Endodermal cell (in vitro differentiated cells): Measurements from ENCODE around the gene NPAS1. TPM values are rescaled to one million over a fixed set of nuclear protein-coding genes. Genes with fewer than 3 reads are reported as not detected.

Source experiments
- DNase-seq: peaks from one replicate; pipeline ENCODE4 v3.0.0-alpha.2; 2017
- H3K27ac ChIP-seq: 2 replicates; pipeline ENCODE4 v1.5.1; 2013; ENCODE audit warnings: mild to moderate bottlenecking, low read depth, low read length, moderate library complexity
- H3K27me3 ChIP-seq: 2 replicates; pipeline ENCODE4 v1.6.1; 2013; ENCODE audit warnings: mild to moderate bottlenecking, low read length, moderate library complexity; ENCODE audit not compliant: insufficient read depth, control insufficient read depth, poor library complexity, severe bottlenecking
- H3K36me3 ChIP-seq: 2 replicates; pipeline ENCODE4 v1.7.0; 2013; ENCODE audit warnings: mild to moderate bottlenecking, low read length, moderate library complexity; ENCODE audit not compliant: control insufficient read depth, insufficient read depth
- H3K4me1 ChIP-seq: one replicate; pipeline ENCODE4 v1.7.0; 2013; ENCODE audit warnings: low read length; ENCODE audit not compliant: control insufficient read depth, insufficient read depth
- H3K4me3 ChIP-seq: 2 replicates; pipeline ENCODE4 v1.5.1; 2013; ENCODE audit warnings: mild to moderate bottlenecking, low read length, moderate library complexity
- H3K9ac ChIP-seq: 2 replicates; pipeline ENCODE4 v1.6.1; 2013; ENCODE audit warnings: mild to moderate bottlenecking, low read length, moderate library complexity; ENCODE audit not compliant: poor library complexity, severe bottlenecking; ENCODE audit errors: extremely low read depth
- H3K9me3 ChIP-seq: 2 replicates; pipeline ENCODE4 v1.6.1; 2013; ENCODE audit warnings: mild to moderate bottlenecking, low read length, moderate library complexity; ENCODE audit not compliant: control insufficient read depth
- H3K27ac Mint-ChIP-seq: 2 replicates; pipeline ENCODE4 v1.8.0; 2020; ENCODE audit warnings: mixed read lengths
- H3K27me3 Mint-ChIP-seq: 2 replicates; pipeline ENCODE4 v1.8.0; 2021; ENCODE audit warnings: mild to moderate bottlenecking, mixed read lengths; ENCODE audit not compliant: insufficient read depth
- H3K36me3 Mint-ChIP-seq: 2 replicates; pipeline ENCODE4 v1.8.0; 2020; ENCODE audit warnings: low read depth, mixed read lengths
- H3K4me1 Mint-ChIP-seq: 2 replicates; pipeline ENCODE4 v1.8.0; 2020; ENCODE audit warnings: mixed read lengths
- H3K4me3 Mint-ChIP-seq: 2 replicates; pipeline ENCODE4 v1.8.0; 2020; ENCODE audit warnings: mild to moderate bottlenecking, moderate library complexity, mixed read lengths
- H3K9me3 Mint-ChIP-seq: 2 replicates; pipeline ENCODE4 v1.8.0; 2020; ENCODE audit warnings: mild to moderate bottlenecking, mixed read lengths
- WGBS, 2 experiments: methylation state at CpG; one replicate each; pipeline versions ENCODE4 v1.1.5 to v1.1.7; 2013; ENCODE audit warnings: missing lambda C conversion rate in 2 of 2, mixed read lengths in 1 of 2; ENCODE audit not compliant: insufficient coverage in 1 of 2, insufficient read length in 1 of 2; 5-methylcytosine and 5-hydroxymethylcytosine counted together
- total RNA-seq, 2 donors: library from RNA; stranded (reverse); fragmentation: NEBNext Ultra II Directional in 1 of 2; extraction: Animal tissue kit (Norgen Biotek cat#: 25700) in 1 of 2; gene quantifications; 2 replicates in 1 of 2; 3 replicates in 1 of 2; pipeline ENCODE4 v1.2.1, GENCODE V29; 2021
- TF ChIP-seq, protein P1 (sequence below): fragments of 200-600 bp; sonication (generic); conservative IDR thresholded peaks from 2 replicates; pipeline ENCODE4 v1.5.0; 2021; ENCODE audit warnings: antibody characterized with exemption, mild to moderate bottlenecking

Gene NPAS1
- total RNA-seq, 2 donors from 2014 or later = 6.9 to 8.7 TPM

DNA sequence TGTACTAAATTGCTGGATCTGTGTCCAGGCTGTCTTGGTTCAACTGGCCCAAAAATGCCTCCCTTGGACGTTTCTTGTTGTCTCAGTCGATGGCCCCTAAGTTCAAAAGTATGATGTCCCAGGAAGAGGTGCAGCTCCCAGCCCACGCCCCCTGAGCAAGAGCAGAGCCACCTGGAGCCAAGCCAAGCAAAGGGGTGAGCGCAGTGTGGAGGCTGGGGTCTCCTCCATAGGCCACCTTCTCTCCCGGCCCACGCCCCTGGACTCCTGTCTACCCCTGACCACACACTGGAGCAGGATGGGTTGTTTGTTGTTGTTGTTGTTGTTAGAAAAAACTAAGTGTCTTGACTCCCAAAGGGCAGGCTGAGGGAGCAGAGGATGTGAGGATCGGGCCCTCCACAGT is 26.0 kb upstream of the NPAS1 start:
- TF ChIP-seq, protein P1, sequence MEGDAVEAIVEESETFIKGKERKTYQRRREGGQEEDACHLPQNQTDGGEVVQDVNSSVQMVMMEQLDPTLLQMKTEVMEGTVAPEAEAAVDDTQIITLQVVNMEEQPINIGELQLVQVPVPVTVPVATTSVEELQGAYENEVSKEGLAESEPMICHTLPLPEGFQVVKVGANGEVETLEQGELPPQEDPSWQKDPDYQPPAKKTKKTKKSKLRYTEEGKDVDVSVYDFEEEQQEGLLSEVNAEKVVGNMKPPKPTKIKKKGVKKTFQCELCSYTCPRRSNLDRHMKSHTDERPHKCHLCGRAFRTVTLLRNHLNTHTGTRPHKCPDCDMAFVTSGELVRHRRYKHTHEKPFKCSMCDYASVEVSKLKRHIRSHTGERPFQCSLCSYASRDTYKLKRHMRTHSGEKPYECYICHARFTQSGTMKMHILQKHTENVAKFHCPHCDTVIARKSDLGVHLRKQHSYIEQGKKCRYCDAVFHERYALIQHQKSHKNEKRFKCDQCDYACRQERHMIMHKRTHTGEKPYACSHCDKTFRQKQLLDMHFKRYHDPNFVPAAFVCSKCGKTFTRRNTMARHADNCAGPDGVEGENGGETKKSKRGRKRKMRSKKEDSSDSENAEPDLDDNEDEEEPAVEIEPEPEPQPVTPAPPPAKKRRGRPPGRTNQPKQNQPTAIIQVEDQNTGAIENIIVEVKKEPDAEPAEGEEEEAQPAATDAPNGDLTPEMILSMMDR = no peak
- Histone ChIP-seq H3K27me3 (no peaks in the 10 kb centered on the region), H3K9ac (no peak overlapping the region), H3K4me1 (no peaks in the 10 kb centered on the region), H3K27ac (no peak overlapping the region), H3K4me3 (no peak overlapping the region), H3K9me3 (no peaks in the 10 kb centered on the region), H3K36me3 (peaks cover 23% of the 10 kb centered on the region)
- H3K9me3 Mint-ChIP-seq = no peaks in the 10 kb centered on the region
- no peak overlapping the region for H3K4me3 Mint-ChIP-seq
- 92 to 93% methylated on average over 4 to 7 of the region's 7 CpGs for WGBS, 2 experiments
- H3K27me3 Mint-ChIP-seq = no peaks in the 10 kb centered on the region
- H3K36me3 Mint-ChIP-seq = peaks cover 32% of the 10 kb centered on the region
- H3K4me1 Mint-ChIP-seq = peaks cover 4% of the 10 kb centered on the region
- peak; percentile 28 for DNase-seq
- peak overlapping the region; percentile 55 for H3K27ac Mint-ChIP-seq

DNA sequence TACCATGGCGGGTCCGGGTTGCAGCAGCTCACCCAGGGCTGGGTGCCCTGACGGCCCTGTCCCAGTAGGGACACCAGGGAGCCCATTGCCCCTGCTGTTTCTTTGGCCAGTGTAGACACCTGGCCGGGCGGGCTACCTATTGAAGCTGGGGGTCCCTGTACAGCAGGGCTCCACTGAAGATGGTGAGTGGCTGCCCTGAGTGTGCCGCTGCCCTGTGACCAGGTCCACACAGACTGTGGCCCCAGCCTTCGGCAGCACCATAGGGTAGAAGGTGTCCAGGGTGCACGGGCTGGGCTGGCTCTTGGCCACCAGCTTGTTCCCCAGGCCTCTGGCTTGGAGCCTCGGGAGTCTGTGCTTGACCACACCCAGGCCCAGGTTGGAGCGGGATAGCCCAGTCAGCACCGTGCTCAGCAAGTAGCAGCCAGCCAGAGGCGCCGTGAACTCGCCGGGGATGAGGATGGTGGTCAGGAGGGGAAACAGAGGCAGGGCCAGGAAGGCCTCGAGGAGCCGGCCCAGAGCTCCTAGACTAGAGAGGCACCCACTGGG is 25.4 kb upstream of the NPAS1 start:
- Mint-ChIP-seq H3K27ac (no peak overlapping the region), H3K9me3 (no peaks in the 10 kb centered on the region), H3K36me3 (peaks cover 35% of the 10 kb centered on the region), H3K4me1 (peaks cover 4% of the 10 kb centered on the region), H3K4me3 (no peak overlapping the region), H3K27me3 (no peaks in the 10 kb centered on the region)
- H3K27me3 ChIP-seq = no peaks in the 10 kb centered on the region
- H3K9ac ChIP-seq = no peak overlapping the region
- no peak overlapping the region for H3K27ac ChIP-seq
- DNase-seq = no peak
- no peaks in the 10 kb centered on the region for H3K4me1 ChIP-seq
- peaks cover 23% of the 10 kb centered on the region for H3K36me3 ChIP-seq
- TF ChIP-seq, protein P1 = no peak
- H3K9me3 ChIP-seq = no peaks in the 10 kb centered on the region
- WGBS, 2 experiments = 95 to 97% methylated on average over 9 to 17 of the region's 17 CpGs
- H3K4me3 ChIP-seq = no peak overlapping the region

DNA sequence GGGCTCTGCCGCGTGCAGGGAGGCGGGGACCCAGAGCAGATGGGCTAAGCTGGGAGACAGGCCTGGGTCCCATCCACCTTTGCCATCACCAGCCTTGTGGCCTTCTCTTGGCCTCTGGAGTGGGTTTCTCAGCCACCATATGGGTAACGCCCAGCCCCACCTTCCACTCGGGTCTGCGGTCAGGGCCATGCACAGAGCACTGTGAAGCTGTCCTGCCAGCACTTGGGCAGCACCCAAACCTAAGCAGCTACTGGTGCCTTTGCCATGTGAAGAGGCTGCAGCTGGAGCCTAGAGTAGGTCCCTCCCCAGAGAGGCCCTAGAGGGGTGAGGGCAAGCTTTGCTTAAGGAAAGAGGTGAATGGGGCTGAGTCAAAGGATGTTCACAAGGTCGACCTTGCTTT is 24.1 kb upstream of the NPAS1 start:
- no peaks in the 10 kb centered on the region for H3K27me3 Mint-ChIP-seq
- no peak overlapping the region for H3K4me3 ChIP-seq
- H3K9ac ChIP-seq = no peak overlapping the region
- WGBS, 2 experiments = 94 to 96% methylated on average over 7 of the region's 7 CpGs
- peak; percentile 32 for DNase-seq
- H3K36me3 ChIP-seq = peaks cover 23% of the 10 kb centered on the region
- H3K27ac ChIP-seq = no peak overlapping the region
- H3K4me1 Mint-ChIP-seq = peaks cover 4% of the 10 kb centered on the region
- no peaks in the 10 kb centered on the region for H3K4me1 ChIP-seq
- no peaks in the 10 kb centered on the region for H3K9me3 ChIP-seq
- H3K36me3 Mint-ChIP-seq = peaks cover 48% of the 10 kb centered on the region
- no peaks in the 10 kb centered on the region for H3K9me3 Mint-ChIP-seq
- TF ChIP-seq, protein P1 = no peak
- H3K4me3 Mint-ChIP-seq = no peak overlapping the region
- H3K27me3 ChIP-seq = no peaks in the 10 kb centered on the region
- no peak overlapping the region for H3K27ac Mint-ChIP-seq
